Keratinocyte (primary cell): ENCODE data around the gene FLT3. TPM values are rescaled to one million over a fixed set of nuclear protein-coding genes. Genes with fewer than 3 reads are reported as not detected.

Experiments used
- DNase-seq: peaks from one replicate; pipeline ENCODE4 v3.0.0-alpha.2; 2011; ENCODE audit warnings: low read depth, missing footprints, low spot score
- FAIRE-seq: peaks from 2 replicates; lab custom pipeline; 2011; peaks lifted over from hg19 to GRCh38; lab: Jason Lieb, UNC
- H2AFZ ChIP-seq: 2 replicates; pipeline ENCODE4 v1.6.0; 2012; ENCODE audit warnings: low read length, control low read depth, inconsistent platforms; ENCODE audit not compliant: control insufficient read depth
- H3K27ac ChIP-seq: 2 replicates; pipeline ENCODE4 v1.5.1; 2011; ENCODE audit warnings: low read length; ENCODE audit not compliant: control insufficient read depth, insufficient read depth
- H3K27me3 ChIP-seq: 3 replicates; pipeline ENCODE4 v1.6.0; 2011; ENCODE audit warnings: low read length; ENCODE audit not compliant: control insufficient read depth, insufficient read depth; ENCODE audit errors: extremely low read depth
- H3K36me3 ChIP-seq, 2 experiments: 2 replicates in 1 of 2; 3 replicates in 1 of 2; pipeline ENCODE4 v1.5.1; 2011; ENCODE audit warnings: low read length in 2 of 2, mild to moderate bottlenecking in 1 of 2; ENCODE audit not compliant: control insufficient read depth in 2 of 2, insufficient read depth in 2 of 2; ENCODE audit errors: extremely low read depth in 1 of 2
- H3K4me1 ChIP-seq: 3 replicates; pipeline ENCODE4 v1.5.1; 2011; ENCODE audit warnings: low read length; ENCODE audit not compliant: control insufficient read depth, insufficient read depth; ENCODE audit errors: extremely low read depth
- H3K4me2 ChIP-seq: 3 replicates; pipeline ENCODE4 v1.6.0; 2011; ENCODE audit warnings: low read depth, low read length; ENCODE audit not compliant: control insufficient read depth, insufficient read depth; ENCODE audit errors: extremely low read depth
- H3K4me3 ChIP-seq, 3 experiments: fragments of 200-600 bp in 1 of 3; sonication (generic) in 1 of 3; 2 replicates in 2 of 3; 3 replicates in 1 of 3; pipeline ENCODE4 v1.5.1; 2011 to 2016; ENCODE audit warnings: low read length in 3 of 3, mild to moderate bottlenecking in 3 of 3, control low read depth in 2 of 3, inconsistent platforms in 1 of 3, low read depth in 1 of 3, mixed read lengths in 1 of 3, mixed run types in 1 of 3, moderate library complexity in 1 of 3; ENCODE audit not compliant: control insufficient read depth in 2 of 3, insufficient read depth in 2 of 3; ENCODE audit errors: extremely low read depth in 1 of 3
- H3K79me2 ChIP-seq: 2 replicates; pipeline ENCODE4 v1.6.0; 2012; ENCODE audit warnings: low read length; ENCODE audit not compliant: control insufficient read depth, insufficient read depth
- H3K9ac ChIP-seq: 3 replicates; pipeline ENCODE4 v1.6.0; 2011; ENCODE audit warnings: low read length; ENCODE audit not compliant: control insufficient read depth, insufficient read depth; ENCODE audit errors: extremely low read depth
- H3K9me1 ChIP-seq: 3 replicates; pipeline ENCODE4 v1.6.0; 2011; ENCODE audit warnings: low read length; ENCODE audit not compliant: control insufficient read depth, insufficient read depth; ENCODE audit errors: extremely low read depth
- H3K9me3 ChIP-seq: 2 replicates; pipeline ENCODE4 v1.5.1; 2012; ENCODE audit warnings: low read depth, low read length; ENCODE audit not compliant: control insufficient read depth
- H4K20me1 ChIP-seq: 3 replicates; pipeline ENCODE4 v1.6.0; 2011; ENCODE audit warnings: low read length; ENCODE audit not compliant: control insufficient read depth, insufficient read depth; ENCODE audit errors: extremely low read depth
- CTCF ChIP-seq, 3 experiments: IDR thresholded peaks in 1 of 3; conservative IDR thresholded peaks in 1 of 3; optimal IDR thresholded peaks in 1 of 3; 2 replicates in 2 of 3; 3 replicates in 1 of 3; pipeline versions ENCODE3 to v1.5.1; 2011; ENCODE audit warnings: low read length in 3 of 3, mild to moderate bottlenecking in 3 of 3, moderate library complexity in 2 of 3, control low read depth in 1 of 3, inconsistent platforms in 1 of 3; ENCODE audit not compliant: insufficient read depth in 2 of 3; ENCODE audit errors: extremely low read depth in 1 of 3
- EZH2 ChIP-seq: IDR thresholded peaks from one replicate; pipeline ENCODE4 v1.6.1; 2012; ENCODE audit warnings: inconsistent platforms, mild to moderate bottlenecking, low read length, moderate library complexity
- dilution Hi-C: fragments of 300-500 bp; cut with MboI; formaldehyde crosslinking; loops from one replicate; pipeline ENCODE4 v1.7.0; 2020; ENCODE audit warnings: low sequenced_read_pairs; ENCODE audit not compliant: extremely low pct_ligation_motif_present
- polyA plus RNA-seq, 5 experiments: library from polyadenylated mRNA; depleted of rRNA in 3 of 5; stranded (reverse) in 3 of 5; stranded (forward) in 1 of 5; unstranded in 1 of 5; fragments of >200 nt; gene quantifications; 1 replicate in 1 of 5; 2 replicates in 3 of 5; 3 replicates in 1 of 5; pipeline versions ENCODE4 v1.2.1 to v1.2.3, GENCODE V29; 2011 to 2012; ENCODE audit warnings: missing spikeins in 2 of 5, low read depth in 1 of 5, low replicate concordance in 1 of 5

The FLT3 gene
- polyA plus RNA-seq, 1 donor (not counting 4 experiments of a cell fraction or from before 2014, with no cell fraction given), result not detected

GRCh38 chr13:28097503-28097902, 2.9 kb downstream of the FLT3 start:
- Histone ChIP-seq H2AFZ (no peak overlapping the region), H4K20me1 (no peaks in the 10 kb centered on the region), H3K9me1 (no peaks in the 10 kb centered on the region), H3K9me3 (peaks cover 2% of the 10 kb centered on the region), H3K9ac (no peak overlapping the region), H3K79me2 (no peaks in the 10 kb centered on the region), H3K27me3 (peaks cover 37% of the 10 kb centered on the region), H3K4me2 (no peak overlapping the region), H3K4me3 (no peak overlapping the region), H3K4me1 (no peaks in the 10 kb centered on the region), H3K27ac (no peak overlapping the region), H3K36me3 (no peaks in the 10 kb centered on the region)
- FAIRE-seq (no peak), DNase-seq (no peak)
- dilution Hi-C loops, result no loop called here
- TF ChIP-seq CTCF (optimal IDR thresholded peaks at IDR 0.05 in 1 of 3, IDR thresholded peaks at IDR 0.05 in 1 of 3, conservative IDR thresholded peaks at IDR 0.05 in 1 of 3; ENCODE audit: extremely low read depth in 1 of 3, insufficient read depth in 2 of 3, low read length in 3 of 3) (no peak), EZH2 (no peak)

GRCh38 chr13:28094306-28094705, 6.1 kb downstream of the FLT3 start:
- Histone ChIP-seq H3K4me3 (no peak overlapping the region), H3K9ac (no peak overlapping the region), H3K36me3 (no peaks in the 10 kb centered on the region), H4K20me1 (no peaks in the 10 kb centered on the region), H2AFZ (no peak overlapping the region), H3K9me1 (no peaks in the 10 kb centered on the region), H3K9me3 (peaks cover 2% of the 10 kb centered on the region), H3K27ac (no peak overlapping the region), H3K27me3 (peaks cover 12% of the 10 kb centered on the region), H3K79me2 (no peaks in the 10 kb centered on the region), H3K4me2 (no peak overlapping the region), H3K4me1 (no peaks in the 10 kb centered on the region)
- TF ChIP-seq EZH2, result no peak
- no peak for TF ChIP-seq CTCF (optimal IDR thresholded peaks at IDR 0.05 in 1 of 3, IDR thresholded peaks at IDR 0.05 in 1 of 3, conservative IDR thresholded peaks at IDR 0.05 in 1 of 3; ENCODE audit: extremely low read depth in 1 of 3, insufficient read depth in 2 of 3, low read length in 3 of 3)
- dilution Hi-C loops, result no loop called here
- DNase-seq, result no peak
- FAIRE-seq, result no peak
